Measurements from ENCODE around the gene METTL21C.

METTL21C gene

DNA sequence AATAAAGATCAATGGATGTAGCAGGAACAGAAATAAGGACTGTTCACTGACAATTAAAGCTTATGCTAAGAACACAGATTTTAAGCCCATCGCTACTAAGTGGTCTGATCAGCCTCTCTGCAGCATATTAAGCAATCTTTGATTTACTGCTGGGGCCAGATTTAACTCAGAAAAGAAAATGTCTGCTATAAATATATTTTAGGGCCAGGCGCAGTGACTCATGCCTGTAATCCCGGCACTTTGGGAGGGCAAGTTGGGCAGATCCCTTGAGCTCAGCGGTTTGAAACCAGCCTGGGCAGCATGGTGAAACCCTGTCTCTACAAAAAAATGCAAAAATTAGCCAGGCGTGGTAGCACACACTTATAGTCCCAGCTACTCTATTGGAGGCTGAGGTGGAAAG, 43.0 kb downstream of the METTL21C start:
- Histone ChIP-seq H3K27ac (no peak overlapping the region), H3K4me3 (no peak overlapping the region)
- DNase-seq (ENCODE audit: low spot score) = no peak
- TF ChIP-seq, protein P1, sequence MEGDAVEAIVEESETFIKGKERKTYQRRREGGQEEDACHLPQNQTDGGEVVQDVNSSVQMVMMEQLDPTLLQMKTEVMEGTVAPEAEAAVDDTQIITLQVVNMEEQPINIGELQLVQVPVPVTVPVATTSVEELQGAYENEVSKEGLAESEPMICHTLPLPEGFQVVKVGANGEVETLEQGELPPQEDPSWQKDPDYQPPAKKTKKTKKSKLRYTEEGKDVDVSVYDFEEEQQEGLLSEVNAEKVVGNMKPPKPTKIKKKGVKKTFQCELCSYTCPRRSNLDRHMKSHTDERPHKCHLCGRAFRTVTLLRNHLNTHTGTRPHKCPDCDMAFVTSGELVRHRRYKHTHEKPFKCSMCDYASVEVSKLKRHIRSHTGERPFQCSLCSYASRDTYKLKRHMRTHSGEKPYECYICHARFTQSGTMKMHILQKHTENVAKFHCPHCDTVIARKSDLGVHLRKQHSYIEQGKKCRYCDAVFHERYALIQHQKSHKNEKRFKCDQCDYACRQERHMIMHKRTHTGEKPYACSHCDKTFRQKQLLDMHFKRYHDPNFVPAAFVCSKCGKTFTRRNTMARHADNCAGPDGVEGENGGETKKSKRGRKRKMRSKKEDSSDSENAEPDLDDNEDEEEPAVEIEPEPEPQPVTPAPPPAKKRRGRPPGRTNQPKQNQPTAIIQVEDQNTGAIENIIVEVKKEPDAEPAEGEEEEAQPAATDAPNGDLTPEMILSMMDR (IDR thresholded peaks at IDR 0.05) = no peak

DNA sequence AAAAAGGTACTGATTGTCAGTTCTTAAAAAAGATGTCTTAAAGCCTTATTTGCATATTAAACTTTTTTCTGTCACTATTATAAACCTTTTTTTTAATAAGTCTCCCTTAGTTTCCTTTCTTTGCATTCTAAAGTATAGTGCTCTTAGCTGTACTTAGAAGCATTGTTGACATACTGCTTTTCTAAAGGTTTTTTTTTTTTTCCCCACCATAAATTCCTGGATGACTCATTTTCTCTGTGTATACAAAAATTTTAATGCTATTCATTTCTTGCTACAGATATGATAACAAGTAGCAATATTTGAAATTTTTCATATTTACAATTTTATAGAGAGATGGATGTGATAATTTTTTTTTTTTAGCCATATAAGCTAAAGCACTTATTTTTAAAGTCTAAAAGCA, 43.5 kb downstream of the METTL21C start:
- TF ChIP-seq, protein P1 (IDR thresholded peaks at IDR 0.05) = no peak
- no peak for DNase-seq (ENCODE audit: low spot score)
- H3K4me3 ChIP-seq = no peak overlapping the region
- no peak overlapping the region for H3K27ac ChIP-seq

DNA sequence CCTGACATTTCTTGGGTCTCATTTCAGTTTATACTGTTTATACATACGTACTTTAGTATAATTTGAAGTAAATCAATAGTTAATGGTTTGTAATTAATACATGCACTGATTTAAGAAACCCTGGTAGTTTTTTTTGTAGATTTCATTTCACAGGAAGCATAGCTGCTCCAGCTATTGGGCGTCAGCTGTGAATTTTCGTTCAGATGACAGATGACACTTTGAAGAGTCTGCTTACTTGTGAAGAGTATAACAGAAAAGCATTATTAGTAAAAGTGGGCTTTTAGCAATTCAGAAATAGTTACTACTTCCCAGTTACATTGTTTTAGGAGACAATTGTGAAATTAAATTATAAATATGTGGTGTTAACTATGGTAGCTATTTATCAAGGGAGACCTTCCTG, 44.4 kb downstream of the METTL21C start:
- TF ChIP-seq, protein P1 (IDR thresholded peaks at IDR 0.05) = no peak
- DNase-seq (ENCODE audit: low spot score) = no peak
- Histone ChIP-seq H3K4me3 (no peak overlapping the region), H3K27ac (no peak overlapping the region)

DNA sequence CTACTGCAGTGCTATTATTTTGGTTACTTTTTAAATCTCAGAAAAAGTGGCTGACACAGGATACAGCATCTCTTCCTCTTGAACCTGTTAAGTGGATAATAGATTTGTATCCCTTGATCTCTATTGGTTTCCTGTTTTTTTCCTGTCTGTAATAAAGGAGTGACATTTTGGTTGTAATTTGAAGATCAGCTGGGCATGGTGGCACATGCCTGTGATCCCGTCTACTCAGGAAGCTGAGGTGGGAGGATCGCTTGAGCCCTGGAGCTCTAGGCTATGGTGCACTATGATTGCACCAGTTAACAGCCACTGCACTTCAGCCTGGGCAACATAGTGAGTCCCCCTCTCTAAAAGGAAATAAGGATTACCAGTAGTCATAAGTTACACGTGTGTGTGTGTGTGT, 46.8 kb downstream of the METTL21C start:
- TF ChIP-seq, protein P1 (IDR thresholded peaks at IDR 0.05) = no peak
- Histone ChIP-seq H3K27ac (no peak overlapping the region), H3K4me3 (no peak overlapping the region)
- no peak for DNase-seq (ENCODE audit: low spot score)

DNA sequence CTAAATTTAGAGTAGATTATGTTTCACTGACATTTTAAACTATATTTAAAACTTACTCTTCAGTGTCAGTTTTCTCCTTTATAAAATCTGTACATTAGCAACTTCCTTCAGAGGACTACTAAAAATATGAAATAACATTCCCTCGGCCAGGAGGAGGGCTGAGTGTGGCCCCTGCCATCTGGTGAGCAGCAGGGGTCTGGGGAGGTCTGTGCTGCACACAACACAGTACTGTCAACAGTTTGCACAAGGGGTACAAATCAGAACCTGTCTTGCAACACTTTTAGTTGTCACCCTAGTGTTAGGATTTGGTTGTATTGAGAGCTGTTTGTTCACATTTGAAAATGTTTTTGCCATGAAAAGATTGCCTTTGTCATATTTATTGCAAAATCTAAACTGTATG, 49.1 kb downstream of the METTL21C start:
- no peak overlapping the region for H3K4me3 ChIP-seq
- TF ChIP-seq, protein P1 (IDR thresholded peaks at IDR 0.05) = no peak
- no peak for DNase-seq (ENCODE audit: low spot score)
- no peak overlapping the region for H3K27ac ChIP-seq

DNA sequence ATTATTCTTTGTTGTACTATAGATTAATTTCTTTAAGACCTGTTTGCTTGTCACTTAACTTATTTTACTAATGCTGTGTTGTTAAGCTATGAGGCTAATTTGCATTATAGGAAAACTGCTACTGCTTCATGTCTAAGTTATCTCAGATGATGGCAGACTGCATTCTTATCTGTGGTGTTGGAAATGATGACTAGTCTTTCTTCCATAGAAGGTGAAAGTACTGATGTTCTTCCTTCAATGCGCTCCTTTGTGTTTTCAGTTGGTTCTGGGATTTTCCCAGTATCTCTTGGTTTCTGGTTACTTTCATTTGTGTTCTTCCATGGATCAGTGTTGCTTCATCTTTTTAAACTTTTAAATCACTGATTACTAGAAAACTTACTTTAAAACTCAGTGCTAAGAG, 51.2 kb downstream of the METTL21C start:
- Histone ChIP-seq H3K27ac (no peak overlapping the region), H3K4me3 (no peak overlapping the region)
- TF ChIP-seq, protein P1 (IDR thresholded peaks at IDR 0.05) = no peak
- DNase-seq (ENCODE audit: low spot score) = no peak

DNA sequence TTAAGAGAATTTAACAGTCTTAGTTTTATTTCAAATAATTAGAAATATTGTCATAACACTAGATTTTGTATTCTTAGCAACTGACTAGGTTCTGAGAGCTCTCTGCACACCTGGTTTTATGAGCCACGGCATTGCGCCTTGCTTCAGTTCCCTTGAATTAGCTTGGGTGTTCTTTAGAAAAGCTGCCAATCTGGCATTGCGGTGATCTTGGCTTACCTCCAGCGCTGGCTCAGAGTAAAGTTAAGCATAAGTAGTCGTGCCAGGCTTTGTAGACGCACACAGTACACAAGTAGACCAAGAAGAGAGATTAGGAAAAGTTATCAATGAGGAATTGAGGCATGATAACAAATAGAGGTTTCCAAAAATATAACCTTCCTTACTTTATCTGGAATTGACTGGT, 52.4 kb downstream of the METTL21C start:
- no peak for DNase-seq (ENCODE audit: low spot score)
- no peak overlapping the region for H3K27ac ChIP-seq
- TF ChIP-seq, protein P1 (IDR thresholded peaks at IDR 0.05) = no peak
- H3K4me3 ChIP-seq = no peak overlapping the region

Measured in coronary artery (tissue), 2 donors.